Measurements from ENCODE around the gene TSPAN18. TPM values are rescaled to one million over a fixed set of nuclear protein-coding genes. Genes with fewer than 3 reads are reported as not detected.
A peak's percentile ranks its signal among the peaks of the same experiment; 100 is the strongest.

The TSPAN18 gene
- total and polyA plus RNA-seq, 2 experiments from 2014 or later, result 9.5 to 21.5 TPM

GRCh38 chr11:44784851-44785250 lies 58.1 kb downstream of the TSPAN18 start:
- Histone ChIP-seq H3K36me3 (replicated peaks; ENCODE audit: insufficient read depth, low read depth) (no peaks in the 10 kb centered on the region), H3K4me2 (no peak overlapping the region), H3K9me2 (replicated peaks; ENCODE audit: insufficient read depth) (no peaks in the 10 kb centered on the region), H3K4me3 (no peak overlapping the region), H2AFZ (no peak overlapping the region), H3K27me3 (no peaks in the 10 kb centered on the region), H3K79me2 (no peaks in the 10 kb centered on the region), H3K9me3 (ENCODE audit: low read depth) (no peaks in the 10 kb centered on the region), H3K4me1 (ENCODE audit: insufficient read depth) (peaks cover 37% of the 10 kb centered on the region), H4K20me1 (ENCODE audit: insufficient read depth, poor library complexity, severe bottlenecking) (no peaks in the 10 kb centered on the region), H3K27ac (peak overlapping the region; percentile 39)
- no peak for DNase-seq (ENCODE audit: low spot score)
- 63% methylated on average over 3 of the region's 3 CpGs for WGBS (ENCODE audit: low lambda C conversion rate, missing lambda C conversion rate)
- TF ChIP-seq EZH2 (IDR thresholded peaks at IDR 0.05; ENCODE audit: borderline replicate concordance) (no peak), EZH2phosphoT487 (IDR thresholded peaks at IDR 0.05; ENCODE audit: low read depth, severe bottlenecking, unreplicated experiment) (no peak), CTCF (IDR thresholded peaks at IDR 0.05; ENCODE audit: poor library complexity) (no peak)

GRCh38 chr11:44785856-44786607 lies 59.3 kb downstream of the TSPAN18 start:
- no peak for DNase-seq (ENCODE audit: low spot score)
- Histone ChIP-seq H3K36me3 (replicated peaks; ENCODE audit: insufficient read depth, low read depth) (no peaks in the 10 kb centered on the region), H3K4me1 (ENCODE audit: insufficient read depth) (peaks cover 33% of the 10 kb centered on the region), H3K79me2 (no peaks in the 10 kb centered on the region), H3K9me3 (ENCODE audit: low read depth) (no peaks in the 10 kb centered on the region), H3K4me2 (peak overlapping the region; percentile 6), H3K9me2 (replicated peaks; ENCODE audit: insufficient read depth) (no peaks in the 10 kb centered on the region), H3K4me3 (no peak overlapping the region), H3K27me3 (no peaks in the 10 kb centered on the region), H4K20me1 (ENCODE audit: insufficient read depth, poor library complexity, severe bottlenecking) (no peaks in the 10 kb centered on the region), H3K27ac (peak overlapping the region; percentile 39), H2AFZ (no peak overlapping the region)
- no peak for TF ChIP-seq EZH2 (IDR thresholded peaks at IDR 0.05; ENCODE audit: borderline replicate concordance)
- WGBS (ENCODE audit: low lambda C conversion rate, missing lambda C conversion rate), result 68% methylated on average over 7 of the region's 7 CpGs

- H3K9me3 ChIP-seq (ENCODE audit: low read depth), result no peaks in the 10 kb centered on the region
- no peaks in the 10 kb centered on the region for H4K20me1 ChIP-seq (ENCODE audit: insufficient read depth, poor library complexity, severe bottlenecking)
- WGBS (ENCODE audit: low lambda C conversion rate, missing lambda C conversion rate), result 88% methylated on average over 3 of the region's 3 CpGs
- H3K4me2 ChIP-seq, result no peak overlapping the region
- DNase-seq (ENCODE audit: low spot score), result no peak
- TF ChIP-seq CTCF (IDR thresholded peaks at IDR 0.05; ENCODE audit: poor library complexity), result no peak
- TF ChIP-seq EZH2phosphoT487 (IDR thresholded peaks at IDR 0.05; ENCODE audit: low read depth, severe bottlenecking, unreplicated experiment), result no peak
- TF ChIP-seq EZH2 (IDR thresholded peaks at IDR 0.05; ENCODE audit: borderline replicate concordance), result no peak
- H3K36me3 ChIP-seq (replicated peaks; ENCODE audit: insufficient read depth, low read depth), result no peaks in the 10 kb centered on the region
- H2AFZ ChIP-seq, result no peak overlapping the region
- no peak overlapping the region for H3K4me3 ChIP-seq
- no peaks in the 10 kb centered on the region for H3K79me2 ChIP-seq
- H3K9me2 ChIP-seq (replicated peaks; ENCODE audit: insufficient read depth), result no peaks in the 10 kb centered on the region
- peaks cover 24% of the 10 kb centered on the region for H3K4me1 ChIP-seq (ENCODE audit: insufficient read depth)
- no peak overlapping the region for H3K27ac ChIP-seq
- no peaks in the 10 kb centered on the region for H3K27me3 ChIP-seq
Observed at GRCh38 chr11:44787070-44787469, 60.3 kb downstream of the TSPAN18 start.

GRCh38 chr11:44787981-44788380 lies 61.2 kb downstream of the TSPAN18 start:
- no peak for DNase-seq (ENCODE audit: low spot score)
- WGBS (ENCODE audit: low lambda C conversion rate, missing lambda C conversion rate), result 93% methylated on average over 9 of the region's 9 CpGs
- Histone ChIP-seq H3K4me2 (no peak overlapping the region), H3K4me3 (no peak overlapping the region), H3K79me2 (no peaks in the 10 kb centered on the region), H3K9me3 (ENCODE audit: low read depth) (no peaks in the 10 kb centered on the region), H3K36me3 (replicated peaks; ENCODE audit: insufficient read depth, low read depth) (no peaks in the 10 kb centered on the region), H3K9me2 (replicated peaks; ENCODE audit: insufficient read depth) (no peaks in the 10 kb centered on the region), H3K27me3 (no peaks in the 10 kb centered on the region), H4K20me1 (ENCODE audit: insufficient read depth, poor library complexity, severe bottlenecking) (no peaks in the 10 kb centered on the region), H2AFZ (no peak overlapping the region), H3K27ac (no peak overlapping the region), H3K4me1 (ENCODE audit: insufficient read depth) (peaks cover 24% of the 10 kb centered on the region)
- TF ChIP-seq EZH2 (IDR thresholded peaks at IDR 0.05; ENCODE audit: borderline replicate concordance), result no peak
- TF ChIP-seq EZH2phosphoT487 (IDR thresholded peaks at IDR 0.05; ENCODE audit: low read depth, severe bottlenecking, unreplicated experiment), result no peak
- TF ChIP-seq CTCF (IDR thresholded peaks at IDR 0.05; ENCODE audit: poor library complexity), result no peak
